Sciatic nerve (tissue), 2 donors: ENCODE measurements around the gene RCSD1. TPM values are rescaled to one million over a fixed set of nuclear protein-coding genes. Genes with fewer than 3 reads are reported as not detected.
"Not testable (repeated sequence)": the region's sequence is repeated elsewhere in the genome, so short reads cannot be mapped to it uniquely, and the experiment has no call there.

Experiments
- ATAC-seq: fragments of 200-7000 bp; cut with Tn5 transposase; one replicate; pipeline ENCODE4 v1.9.1; 2020; ENCODE audit warnings: mild to moderate bottlenecking, moderate library complexity
- DNase-seq: peaks from one replicate; pipeline ENCODE4 v3.0.0-alpha.2; 2020; ENCODE audit warnings: low spot score
- intact Hi-C: fragments of 100-400 bp; cut with DNase I; formaldehyde crosslinking; loops from one replicate; pipeline ENCODE4 v1.14.2; 2022
- total RNA-seq: library from RNA; stranded (reverse); fragmentation: NEBNext Ultra II Directional; extraction: Animal tissue kit (Norgen Biotek cat#: 25700); gene quantifications from one replicate; pipeline ENCODE4 v1.2.1, GENCODE V29; 2021
- donor health status: DM: no; HTN: no; CAD: no.
- donor health status: DM: no; HTN: no; CAD: no.

RCSD1 gene
- total RNA-seq, 1 donor from 2014 or later, result 12.2 TPM

DNA sequence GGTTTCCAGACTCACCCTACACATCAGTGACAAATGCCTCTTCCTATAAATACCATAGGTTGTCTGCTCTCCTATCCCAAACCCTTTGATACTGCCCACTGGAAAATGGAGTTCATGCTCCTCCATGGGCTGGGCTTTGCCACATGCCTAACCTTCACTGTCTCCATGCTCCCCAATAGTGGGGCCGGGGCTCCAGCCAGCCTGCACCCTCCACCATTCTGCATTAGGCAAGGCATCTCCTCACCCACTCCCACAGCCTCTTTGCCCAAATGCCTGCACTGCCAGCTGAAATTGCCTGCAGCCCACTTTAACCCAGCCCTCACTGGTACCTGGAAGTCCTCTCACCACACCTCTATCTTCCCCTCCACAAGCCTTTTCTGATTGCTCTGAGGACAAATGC lies 73.5 kb downstream of the RCSD1 start:
- DNase-seq, result no peak
- no peak for ATAC-seq
- intact Hi-C loops, result no loop called here

DNA sequence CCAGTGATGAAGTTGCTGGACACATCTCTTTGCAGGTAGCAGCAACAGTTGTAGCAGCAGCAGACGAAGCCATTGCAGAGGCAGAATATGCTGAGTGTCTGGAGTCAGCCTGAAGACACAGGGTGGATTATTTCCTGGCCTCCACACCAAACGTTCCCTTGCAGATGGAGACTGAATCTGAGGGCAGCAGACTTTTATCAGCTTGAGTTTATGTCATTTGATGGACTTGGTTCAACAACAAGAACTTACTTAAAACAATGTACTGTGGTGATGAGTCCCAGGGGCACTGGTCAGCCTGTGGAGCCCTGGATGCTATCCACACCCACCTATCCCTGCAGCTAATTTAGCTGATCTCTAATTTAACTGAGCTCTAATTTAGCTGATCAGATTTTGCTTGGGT lies 74.7 kb downstream of the RCSD1 start:
- intact Hi-C loops, result no loop called here

DNA sequence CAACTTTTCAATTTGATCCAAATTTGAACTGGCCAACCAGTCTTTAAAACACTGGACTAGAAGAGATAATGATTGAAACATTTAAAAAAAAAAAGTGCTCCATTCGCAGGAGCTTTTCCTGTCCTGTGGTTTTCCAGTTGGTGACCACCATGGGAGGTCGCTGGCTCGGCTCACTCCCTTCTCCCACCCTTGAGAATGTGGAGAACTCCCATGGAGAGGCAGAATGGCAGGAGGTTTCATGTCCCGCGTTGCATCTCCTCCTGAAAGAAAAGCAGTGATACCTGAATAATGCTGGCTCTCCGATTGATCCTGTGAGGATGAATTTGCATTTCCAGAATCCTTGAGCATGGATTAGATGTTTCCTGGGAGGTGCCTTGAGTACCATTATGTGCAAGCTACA lies 75.2 kb downstream of the RCSD1 start:
- intact Hi-C loops, result no loop called here
- no peak for DNase-seq
- no peak for ATAC-seq

More for the DNA sequence above, 74.7 kb downstream of the RCSD1 start:
- ATAC-seq, result peak; percentile 41
- no peak for DNase-seq

- intact Hi-C loops, result no loop called here
- DNase-seq (no peak), ATAC-seq (no peak)
These were observed 76.3 kb downstream of the RCSD1 start for GRCh38 chr1:167706363-167706762.

DNA sequence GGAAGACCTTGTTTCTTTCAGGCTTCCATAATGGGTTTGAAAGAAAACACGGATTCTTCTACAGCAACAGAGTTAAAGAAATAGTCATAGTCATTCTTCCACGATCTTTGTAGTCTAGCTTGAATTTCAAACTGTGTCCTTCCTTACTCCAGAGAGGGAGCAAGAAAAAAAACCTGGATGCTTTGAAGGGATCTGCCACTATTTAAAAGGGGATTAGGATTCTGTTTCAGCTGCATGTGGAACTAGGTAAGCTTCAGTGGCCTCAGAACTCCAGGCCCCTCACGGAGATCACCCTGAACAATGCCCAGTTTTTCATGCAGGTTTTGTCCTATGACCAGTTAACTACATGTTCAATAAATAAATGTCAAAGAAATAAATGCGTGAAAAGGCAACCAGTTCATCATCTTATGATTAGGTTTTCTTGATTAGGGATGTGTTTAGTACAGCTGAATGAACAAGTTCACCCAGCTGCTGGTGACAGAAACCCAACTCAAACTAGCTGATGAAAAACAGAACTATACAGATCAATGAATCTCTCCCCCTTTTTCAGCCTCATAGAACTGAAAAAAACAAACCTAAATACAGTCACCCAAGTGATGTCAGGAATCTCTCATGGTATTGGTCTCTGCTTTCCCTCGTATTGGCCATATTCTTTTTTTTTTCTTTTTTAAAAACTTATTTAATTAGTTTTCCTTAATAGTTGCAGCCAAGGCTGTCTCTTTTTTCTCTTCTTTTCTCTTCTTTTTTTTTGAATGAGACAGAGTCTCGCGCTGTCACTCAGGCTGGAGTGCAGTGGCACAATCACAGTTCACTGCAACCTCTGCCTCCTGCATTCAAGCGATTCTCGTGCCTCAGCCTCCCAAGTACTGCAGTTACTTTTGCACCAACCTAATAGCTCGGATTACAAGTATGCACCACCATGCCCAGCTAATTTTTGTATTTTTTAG lies 77.2 kb downstream of the RCSD1 start:
- no peak for ATAC-seq
- intact Hi-C loops, result no loop called here
- no peak for DNase-seq

- DNase-seq, result no peak
- intact Hi-C loops, result no loop called here
- ATAC-seq, result no peak
These were observed 77.9 kb downstream of the RCSD1 start for GRCh38 chr1:167707942-167708341.

DNA sequence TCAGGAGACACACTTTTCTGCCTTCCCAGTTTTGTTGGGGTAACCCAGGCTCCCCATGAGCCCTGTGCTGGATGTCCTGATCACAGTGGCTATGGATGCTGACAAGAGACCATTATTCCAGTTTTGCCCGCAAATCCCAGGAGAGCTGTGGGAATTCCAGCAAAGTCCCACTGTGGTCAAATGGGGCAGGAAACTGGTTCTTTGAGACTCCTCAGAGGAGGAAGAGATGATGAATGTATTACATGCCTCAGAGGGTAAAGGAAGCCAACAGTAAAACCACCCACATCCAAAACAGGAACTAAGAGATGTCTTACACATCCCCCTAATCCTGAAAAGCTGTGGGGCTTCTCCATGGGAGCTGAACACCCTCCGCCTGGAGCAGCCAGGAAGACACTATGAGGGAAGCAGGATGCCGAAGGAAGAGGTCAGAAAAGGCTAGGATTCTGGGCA lies 78.9 kb downstream of the RCSD1 start:
- ATAC-seq (no peak), DNase-seq (no peak)
- intact Hi-C loops, result no loop called here

DNA sequence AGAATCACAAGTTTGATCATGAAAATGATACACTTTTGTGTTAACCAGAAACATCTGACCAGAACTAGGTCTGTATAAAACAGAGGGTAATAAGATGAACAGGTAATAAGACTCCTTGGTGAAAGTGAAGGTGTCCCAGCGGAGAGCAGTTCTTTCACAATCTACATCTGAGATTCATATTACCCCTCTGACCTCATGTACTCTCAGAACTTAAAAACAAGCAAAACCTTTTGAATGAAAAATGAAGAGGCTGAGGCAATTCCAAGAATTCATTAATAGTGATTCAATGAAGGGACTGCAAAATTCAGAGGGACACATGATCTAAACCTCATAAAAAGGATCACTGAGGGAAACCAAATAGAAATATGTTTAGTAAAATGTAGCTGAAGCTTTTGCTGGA lies 80.8 kb downstream of the RCSD1 start:
- DNase-seq, result no peak
- intact Hi-C loops, result no loop called here
- ATAC-seq, result peak; percentile 16

- DNase-seq (no peak), ATAC-seq (peak; percentile 48)
- intact Hi-C loops, result no loop called here
These were observed 81.8 kb downstream of the RCSD1 start for GRCh38 chr1:167711797-167712196.

- intact Hi-C loops, result no loop called here
- DNase-seq (no peak), ATAC-seq (no peak)
These were observed 83.5 kb downstream of the RCSD1 start for GRCh38 chr1:167713330-167714081.

- DNase-seq, result no peak
- intact Hi-C loops, result no loop called here
- ATAC-seq, result peak; percentile 86
These were observed 84.0 kb downstream of the RCSD1 start for GRCh38 chr1:167714098-167714438.

- ATAC-seq (peak; percentile 85), DNase-seq (peak; percentile 98)
- intact Hi-C loops, result no loop called here
These were observed 84.6 kb downstream of the RCSD1 start for GRCh38 chr1:167714439-167715156.

GRCh38 chr1:167715157-167715999 lies 85.3 kb downstream of the RCSD1 start:
- peak; percentile 67 for ATAC-seq
- peak; percentile 90 for DNase-seq
- intact Hi-C loops, result no loop called here

DNA sequence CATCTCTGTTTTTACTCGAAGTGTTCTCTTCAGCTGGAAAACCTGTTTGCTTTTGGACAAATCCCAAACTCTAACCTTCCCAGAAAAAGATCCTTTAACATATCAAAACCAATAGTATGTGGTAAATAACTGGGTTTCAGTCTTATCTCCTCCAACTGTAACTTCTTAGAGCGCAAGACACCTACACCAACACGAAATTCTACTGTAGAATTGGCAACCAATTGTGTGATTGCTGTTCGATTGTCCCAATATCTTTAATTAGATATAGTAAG lies 85.9 kb downstream of the RCSD1 start:
- intact Hi-C loops, result no loop called here
- DNase-seq (no peak), ATAC-seq (no peak)

- no peak for DNase-seq
- intact Hi-C loops, result no loop called here
- ATAC-seq, result no peak
These were observed 87.3 kb downstream of the RCSD1 start for GRCh38 chr1:167717351-167717750.

DNA sequence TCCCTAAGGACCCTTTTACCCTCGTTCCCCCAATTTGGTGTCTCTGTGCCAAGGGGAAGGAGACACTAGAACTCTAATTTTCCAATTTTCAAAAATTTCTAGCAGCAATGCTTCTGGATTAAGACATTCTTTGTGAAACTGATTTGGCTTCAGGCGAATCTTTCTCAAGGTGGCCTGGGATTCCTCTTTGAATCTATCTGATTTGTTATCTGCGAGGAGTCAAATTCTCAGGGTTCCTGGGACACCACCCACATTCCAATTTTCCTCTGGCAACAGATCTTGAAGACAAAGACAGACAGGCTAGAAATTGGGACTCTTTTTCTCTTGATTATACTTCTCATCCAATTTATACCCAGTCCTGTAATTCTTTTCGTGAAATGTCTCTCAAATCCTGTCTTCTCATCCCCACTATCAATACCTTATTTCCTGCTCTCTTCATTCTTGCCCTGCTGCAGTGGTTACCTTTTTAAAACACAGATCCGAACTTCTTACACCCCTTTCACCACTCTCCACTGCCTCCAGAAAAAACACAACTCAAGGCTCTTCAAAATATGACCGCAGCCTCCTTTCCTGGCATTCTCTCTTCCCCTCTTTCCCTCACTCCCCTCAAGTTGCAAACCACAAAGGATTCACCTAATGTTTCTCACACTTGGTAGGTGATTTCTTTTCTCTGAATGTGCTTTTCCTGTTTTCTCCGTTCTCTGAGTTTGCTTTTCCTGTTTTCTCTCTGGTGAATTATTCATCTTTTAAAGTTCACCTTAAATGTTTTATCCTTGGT lies 89.1 kb downstream of the RCSD1 start:
- intact Hi-C loops, result no loop called here
- DNase-seq (no peak), ATAC-seq (no peak)

GRCh38 chr1:167719715-167720421 lies 89.8 kb downstream of the RCSD1 start:
- DNase-seq, ATAC-seq: not testable (repeated sequence)
- intact Hi-C loops, result loop anchor here (10.0 kb wide), 1 partner anchor 75 kb away; no protein-coding TSS in a partner anchor
